ENCODE measurements around the gene COMMD1. TPM values are rescaled to one million over a fixed set of nuclear protein-coding genes. Genes with fewer than 3 reads are reported as not detected.
"Not testable (repeated sequence)": the region's sequence is repeated elsewhere in the genome, so short reads cannot be mapped to it uniquely, and the experiment has no call there.

Gene COMMD1
- total RNA-seq, 1 experiment from 2014 or later = 31.7 TPM

DNA sequence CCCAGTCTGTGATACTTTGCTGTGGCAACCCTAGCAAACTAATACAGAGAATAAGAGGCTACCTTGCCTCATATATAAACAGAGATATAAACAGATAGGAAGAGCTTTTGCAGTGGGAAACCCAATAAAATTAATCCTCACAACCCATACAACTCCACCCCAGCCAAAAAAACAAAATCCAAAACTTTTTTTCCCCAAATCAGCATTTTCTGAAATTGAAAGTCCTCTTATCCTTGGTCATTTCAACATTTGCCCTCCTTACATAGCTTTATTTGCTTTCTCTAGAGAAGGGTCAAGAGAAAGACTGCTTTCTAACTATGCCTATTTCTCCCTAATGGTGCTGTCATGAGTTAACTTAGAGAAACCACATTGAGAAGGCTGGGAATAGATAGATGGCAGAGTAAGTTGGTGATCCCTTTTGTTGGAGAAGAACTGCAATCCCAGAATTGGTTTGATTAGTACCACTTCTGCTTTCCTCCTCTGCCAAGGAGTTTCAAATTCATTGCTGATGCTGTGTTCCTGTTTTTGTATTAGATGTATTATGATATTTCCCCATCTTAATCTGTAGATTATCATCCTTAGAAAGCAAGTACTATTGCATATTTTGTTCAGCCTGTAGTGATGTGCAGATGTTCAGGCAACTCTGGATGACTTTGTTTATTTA lies 214.0 kb downstream of the COMMD1 start:
- no TSS peak for BruUV-seq (replicated peaks)
- no peaks in the 10 kb centered on the region for H3K9me2 ChIP-seq (replicated peaks; ENCODE audit: low read length)
- CTCF ChIA-PET = no interaction called here

DNA sequence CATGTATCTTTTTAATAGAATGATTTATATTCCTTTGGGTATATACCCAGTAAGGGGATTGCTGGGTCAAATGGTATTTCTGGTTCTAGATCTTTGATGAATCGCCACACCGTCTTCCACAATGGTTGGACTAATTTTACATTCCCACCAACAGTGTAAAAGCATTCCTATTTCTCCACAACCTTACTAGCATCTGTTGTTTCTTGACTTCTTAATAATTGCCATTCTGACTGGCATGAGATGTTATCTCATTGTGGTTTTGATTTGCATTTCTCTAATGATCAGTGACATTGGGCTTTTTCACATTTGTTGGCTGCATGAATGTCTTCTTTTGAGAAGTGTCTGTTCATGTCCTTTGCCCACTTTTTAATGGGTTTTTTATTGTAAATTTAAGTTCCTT lies 220.8 kb downstream of the COMMD1 start:
- POLR2A ChIA-PET (ENCODE audit: unreplicated experiment); H3K4me2 ChIP-seq (ENCODE audit: low read length); H3F3A ChIP-seq (ENCODE audit: low read length, unreplicated experiment): not testable (repeated sequence)

More for the DNA sequence above, 214.0 kb downstream of the COMMD1 start:
- Histone ChIP-seq H3K9me3 (ENCODE audit: low read length) (no peaks in the 10 kb centered on the region), H2AFZ (ENCODE audit: low read length) (no peak overlapping the region), H3K36me3 (ENCODE audit: low read depth, low read length) (no peaks in the 10 kb centered on the region), H3K4me1 (ENCODE audit: insufficient read depth, low read length) (no peaks in the 10 kb centered on the region), H3K27me3 (ENCODE audit: low read length) (no peaks in the 10 kb centered on the region), H3K9ac (ENCODE audit: low read length) (no peak overlapping the region), H4K20me1 (ENCODE audit: low read length) (no peaks in the 10 kb centered on the region), H3K79me2 (ENCODE audit: low read length) (no peaks in the 10 kb centered on the region), H3F3A (ENCODE audit: low read length, unreplicated experiment) (no peaks in the 10 kb centered on the region), H3K4me3 (ENCODE audit: low read length) (no peak overlapping the region), H3K27ac (ENCODE audit: low read length) (no peak overlapping the region), H3K4me2 (ENCODE audit: low read length) (no peak overlapping the region)
- no peak for TF ChIP-seq EZH2 (IDR thresholded peaks at IDR 0.05; ENCODE audit: low read length, unreplicated experiment)
- no peak for TF ChIP-seq EZH2phosphoT487 (IDR thresholded peaks at IDR 0.05; ENCODE audit: borderline replicate concordance, low read length)
- TF ChIP-seq, protein P1, sequence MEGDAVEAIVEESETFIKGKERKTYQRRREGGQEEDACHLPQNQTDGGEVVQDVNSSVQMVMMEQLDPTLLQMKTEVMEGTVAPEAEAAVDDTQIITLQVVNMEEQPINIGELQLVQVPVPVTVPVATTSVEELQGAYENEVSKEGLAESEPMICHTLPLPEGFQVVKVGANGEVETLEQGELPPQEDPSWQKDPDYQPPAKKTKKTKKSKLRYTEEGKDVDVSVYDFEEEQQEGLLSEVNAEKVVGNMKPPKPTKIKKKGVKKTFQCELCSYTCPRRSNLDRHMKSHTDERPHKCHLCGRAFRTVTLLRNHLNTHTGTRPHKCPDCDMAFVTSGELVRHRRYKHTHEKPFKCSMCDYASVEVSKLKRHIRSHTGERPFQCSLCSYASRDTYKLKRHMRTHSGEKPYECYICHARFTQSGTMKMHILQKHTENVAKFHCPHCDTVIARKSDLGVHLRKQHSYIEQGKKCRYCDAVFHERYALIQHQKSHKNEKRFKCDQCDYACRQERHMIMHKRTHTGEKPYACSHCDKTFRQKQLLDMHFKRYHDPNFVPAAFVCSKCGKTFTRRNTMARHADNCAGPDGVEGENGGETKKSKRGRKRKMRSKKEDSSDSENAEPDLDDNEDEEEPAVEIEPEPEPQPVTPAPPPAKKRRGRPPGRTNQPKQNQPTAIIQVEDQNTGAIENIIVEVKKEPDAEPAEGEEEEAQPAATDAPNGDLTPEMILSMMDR (conservative IDR thresholded peaks at IDR 0.05; ENCODE audit: low read depth, low read length) = no peak
- DNase-seq (no peak), ATAC-seq (no peak)
- POLR2A ChIA-PET (ENCODE audit: unreplicated experiment) = no interaction called here
- intact Hi-C loops (cut with micrococcal nuclease) = no loop called here

GRCh38 chr2:62133320-62133823 lies 227.9 kb downstream of the COMMD1 start:
- no peaks in the 10 kb centered on the region for H4K20me1 ChIP-seq (ENCODE audit: low read length)
- no peak overlapping the region for H3K4me3 ChIP-seq (ENCODE audit: low read length)
- H3K36me3 ChIP-seq (ENCODE audit: low read depth, low read length) = no peaks in the 10 kb centered on the region
- ATAC-seq = no peak
- no peaks in the 10 kb centered on the region for H3K27me3 ChIP-seq (ENCODE audit: low read length)
- H3K9me2 ChIP-seq (replicated peaks; ENCODE audit: low read length) = no peaks in the 10 kb centered on the region
- no peak overlapping the region for H2AFZ ChIP-seq (ENCODE audit: low read length)
- no peak overlapping the region for H3K27ac ChIP-seq (ENCODE audit: low read length)
- DNase-seq = no peak
- no peaks in the 10 kb centered on the region for H3F3A ChIP-seq (ENCODE audit: low read length, unreplicated experiment)
- H3K4me1 ChIP-seq (ENCODE audit: insufficient read depth, low read length) = no peaks in the 10 kb centered on the region
- no peaks in the 10 kb centered on the region for H3K79me2 ChIP-seq (ENCODE audit: low read length)
- POLR2A ChIA-PET (ENCODE audit: unreplicated experiment) = interaction anchor here (0.6 kb wide), 1 partner anchor 641 kb away, joined by 3 read pairs; no protein-coding TSS in a partner anchor
- TF ChIP-seq, protein P1 (conservative IDR thresholded peaks at IDR 0.05; ENCODE audit: low read depth, low read length) = no peak
- no peak for TF ChIP-seq EZH2 (IDR thresholded peaks at IDR 0.05; ENCODE audit: low read length, unreplicated experiment)
- no peaks in the 10 kb centered on the region for H3K9me3 ChIP-seq (ENCODE audit: low read length)
- H3K4me2 ChIP-seq (ENCODE audit: low read length) = no peak overlapping the region
- CTCF ChIA-PET = no interaction called here
- H3K9ac ChIP-seq (ENCODE audit: low read length) = no peak overlapping the region
- no TSS peak for BruUV-seq (replicated peaks)
- intact Hi-C loops (cut with micrococcal nuclease) = no loop called here

More for the DNA sequence above, 220.8 kb downstream of the COMMD1 start:
- H3K79me2 ChIP-seq (ENCODE audit: low read length); H3K27ac ChIP-seq (ENCODE audit: low read length); DNase-seq; H4K20me1 ChIP-seq (ENCODE audit: low read length); H3K27me3 ChIP-seq (ENCODE audit: low read length); CTCF ChIA-PET; H3K9me2 ChIP-seq (replicated peaks; ENCODE audit: low read length); H3K36me3 ChIP-seq (ENCODE audit: low read depth, low read length); intact Hi-C loops (cut with micrococcal nuclease); ATAC-seq; H3K4me1 ChIP-seq (ENCODE audit: insufficient read depth, low read length); BruUV-seq (replicated peaks); H3K4me3 ChIP-seq (ENCODE audit: low read length); H2AFZ ChIP-seq (ENCODE audit: low read length); H3K9ac ChIP-seq (ENCODE audit: low read length); H3K9me3 ChIP-seq (ENCODE audit: low read length): not testable (repeated sequence)

Measured in PC-3 (cell line).